Renal cortex interstitium (tissue), 11 donors: ENCODE data around the gene ARID2. TPM values are rescaled to one million over a fixed set of nuclear protein-coding genes. Genes with fewer than 3 reads are reported as not detected.

Experiments
- DNase-seq, 11 donors: peaks; one replicate each; pipeline ENCODE4 v3.0.0-alpha.2; 2013; ENCODE audit warnings: low read depth in 9 of 11, low spot score in 4 of 11; ENCODE audit errors: extremely low read depth in 1 of 11
- polyA plus RNA-seq, 3 donors: library from polyadenylated mRNA; unstranded; fragments of 120-200 nt; gene quantifications; one replicate each; pipeline ENCODE4 v1.2.1, GENCODE V29; 2013; ENCODE audit not compliant: insufficient read length in 3 of 3

ARID2 gene
- polyA plus RNA-seq, 3 donors: 38.4 to 42.2 (median 39.0) TPM

DNA sequence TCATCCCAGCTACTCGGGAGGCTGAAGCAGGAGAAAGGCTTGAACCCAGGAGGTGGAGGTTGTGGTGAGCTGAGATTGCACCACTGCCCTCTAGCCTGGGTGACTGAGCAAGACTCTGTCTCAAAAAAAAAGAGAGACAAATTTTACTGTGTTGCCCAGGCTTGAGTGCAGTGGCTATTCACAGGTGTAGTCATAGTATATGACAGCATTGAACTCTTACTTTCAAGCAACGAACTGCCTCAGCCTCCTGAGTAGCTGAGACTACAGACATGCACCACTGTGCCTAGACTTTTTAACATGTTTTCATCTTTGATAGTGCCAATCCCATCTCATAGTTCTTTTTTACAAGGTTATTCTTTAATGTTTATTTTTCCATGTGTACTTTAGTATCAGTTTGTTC is 13.7 kb downstream of the ARID2 start:
- DNase-seq: no peak

DNA sequence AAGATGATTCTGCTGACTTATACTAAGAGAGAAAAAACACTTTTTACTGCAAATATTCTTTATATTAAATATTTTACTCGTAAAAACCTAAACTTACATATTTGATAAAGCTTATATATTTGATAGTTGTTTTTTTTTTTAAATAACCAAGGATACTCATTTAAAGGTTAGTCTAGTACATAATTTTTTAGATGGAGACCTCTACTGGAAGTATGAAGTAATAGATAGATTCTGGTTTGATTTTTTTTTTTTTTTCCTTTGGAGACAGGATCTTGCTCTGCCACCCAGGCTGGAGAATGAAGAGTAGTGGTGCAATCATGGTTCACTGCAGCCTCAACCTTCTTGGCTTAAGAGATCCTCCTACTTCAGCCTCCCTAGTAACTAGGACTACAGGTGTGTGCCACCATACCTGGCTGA is 16.4 kb downstream of the ARID2 start:
- no peak for DNase-seq

DNA sequence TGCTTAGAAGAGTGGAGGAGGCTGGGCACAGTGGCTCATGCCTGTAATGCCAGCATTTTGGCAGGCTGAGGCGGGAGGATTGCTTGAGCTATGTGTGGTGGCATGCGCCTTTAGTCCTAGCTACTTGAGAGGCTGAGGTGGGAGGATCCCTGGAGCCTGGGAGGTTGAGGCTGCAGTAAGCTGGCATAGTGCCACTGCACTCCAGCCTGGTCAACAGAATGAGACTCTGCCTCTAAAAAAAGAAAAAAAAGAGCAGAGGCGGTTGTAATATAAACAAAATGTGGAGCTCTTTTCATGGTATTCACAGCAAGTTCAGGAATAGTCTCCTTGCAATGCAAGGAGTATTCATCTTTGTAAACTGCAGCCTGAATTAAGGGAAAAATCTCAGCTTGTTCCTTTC is 27.2 kb downstream of the ARID2 start:
- DNase-seq: no peak

DNA sequence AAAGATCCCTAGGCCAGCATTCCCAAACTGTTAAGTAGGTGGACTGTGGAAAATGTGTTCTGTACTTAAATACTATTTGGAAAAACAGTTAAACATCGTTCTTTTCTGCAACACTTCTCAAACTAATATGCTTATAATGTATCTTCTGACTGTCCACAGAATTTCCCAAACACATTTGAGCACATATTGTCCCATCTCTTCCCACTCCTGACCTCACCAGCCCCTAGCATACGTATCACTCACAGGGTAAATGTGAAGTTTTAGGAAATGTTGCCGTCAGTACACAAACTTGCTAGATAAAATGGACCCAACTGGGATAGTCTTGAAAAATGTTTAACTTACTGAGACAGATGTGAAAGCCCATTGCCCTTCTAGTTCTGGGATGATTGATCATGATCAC is 27.7 kb downstream of the ARID2 start:
- no peak for DNase-seq

DNA sequence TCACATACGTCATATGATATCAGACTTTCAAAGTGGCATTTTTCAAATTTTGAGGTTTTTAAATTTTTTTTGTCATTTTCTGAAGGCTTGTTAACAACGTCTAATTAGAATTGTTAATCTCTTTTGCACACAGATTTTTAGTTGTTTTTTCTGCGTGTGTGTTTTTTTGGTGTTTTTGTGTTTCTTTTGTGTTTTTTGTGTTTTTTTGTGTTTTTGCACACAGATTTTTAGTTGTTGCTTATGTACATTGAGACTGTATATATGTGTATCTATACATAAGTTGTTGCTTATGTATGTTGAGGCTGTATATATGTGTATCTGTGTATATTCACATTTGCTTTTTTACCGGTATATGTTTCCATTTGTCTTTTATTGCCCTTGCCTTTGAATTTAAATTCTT is 30.8 kb downstream of the ARID2 start:
- no peak for DNase-seq

DNA sequence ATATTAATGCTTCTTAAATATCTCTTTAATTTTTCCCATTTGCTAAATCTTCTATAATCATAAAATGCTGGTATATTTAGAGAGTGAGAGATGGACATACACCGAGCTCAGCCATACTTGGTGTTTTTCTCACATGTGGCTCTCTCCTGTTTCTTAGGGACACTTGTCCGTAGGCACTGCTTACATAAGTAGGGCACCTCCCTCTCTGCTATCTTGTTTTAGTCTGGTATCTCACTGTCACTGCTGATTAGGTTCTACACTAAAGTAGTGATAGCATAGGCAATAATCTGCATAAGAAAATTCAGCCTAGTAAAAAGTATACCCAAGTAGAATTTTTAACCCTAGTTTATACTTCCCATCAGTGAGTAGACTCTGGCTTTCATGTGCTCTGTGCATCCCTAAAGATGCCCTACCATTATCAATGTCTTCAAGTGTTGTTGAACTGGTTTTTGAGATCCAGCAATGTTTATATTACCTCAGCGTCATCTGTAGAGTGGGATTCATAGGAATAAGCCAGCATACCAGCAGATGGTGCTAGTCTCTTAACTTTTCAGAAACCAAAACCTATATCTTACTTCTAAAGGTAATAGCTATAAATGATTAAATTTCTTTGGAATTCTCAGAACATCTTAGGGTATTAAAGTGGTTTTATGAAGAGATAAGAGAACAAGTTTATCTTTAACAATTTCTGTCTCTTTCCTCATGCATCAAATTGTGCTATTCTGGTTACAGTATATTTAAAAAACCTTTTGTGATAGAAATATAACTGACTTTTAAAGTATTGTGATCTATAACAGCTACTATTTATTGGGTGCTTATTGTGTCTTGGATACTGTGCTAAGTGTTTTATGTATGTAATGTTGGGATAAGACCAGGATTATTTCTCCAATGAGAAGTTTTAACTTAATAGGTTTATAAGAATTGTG is 32.9 kb downstream of the ARID2 start:
- peak in 8 of 11 donors; percentile 4 to 13 (median 9) for DNase-seq

DNA sequence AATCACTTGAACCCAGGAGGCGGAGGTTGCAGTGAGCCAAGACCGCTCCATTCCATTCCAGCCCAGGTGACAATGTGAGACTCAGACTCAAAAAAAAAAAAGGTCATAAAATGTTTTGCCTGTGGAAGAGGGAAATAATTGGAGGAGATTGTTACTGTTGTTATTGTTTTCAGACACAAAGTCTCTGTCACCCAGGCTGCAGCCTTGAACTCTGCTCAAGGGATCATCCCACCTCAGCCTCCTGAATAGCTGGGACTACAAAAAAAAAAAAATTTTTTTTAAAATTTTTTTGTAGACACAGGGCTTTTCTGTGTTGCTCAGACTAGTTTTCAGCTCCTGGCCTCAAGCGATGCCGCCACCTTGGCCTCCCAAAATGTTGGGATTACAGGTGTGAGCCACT is 33.9 kb downstream of the ARID2 start:
- no peak for DNase-seq

DNA sequence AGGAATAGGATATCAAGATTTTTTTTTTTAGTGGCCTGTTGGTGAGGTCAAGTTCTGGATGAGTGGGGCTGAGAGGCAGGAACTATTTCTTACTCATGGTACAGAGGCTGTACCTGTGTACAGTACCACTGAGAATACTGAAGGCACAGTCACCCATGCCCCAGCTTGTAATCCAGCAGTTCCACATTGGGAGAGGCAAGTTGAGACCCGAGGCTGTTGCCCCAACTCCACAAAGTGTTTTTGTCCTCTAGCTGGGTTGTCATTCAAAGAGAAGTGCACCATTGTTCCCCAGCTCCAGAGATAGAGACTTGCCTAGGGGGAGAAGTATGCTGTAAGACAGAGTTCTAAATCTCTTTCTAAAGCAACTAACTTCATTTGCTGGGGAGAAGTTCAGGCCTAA is 38.7 kb downstream of the ARID2 start:
- no peak for DNase-seq

DNA sequence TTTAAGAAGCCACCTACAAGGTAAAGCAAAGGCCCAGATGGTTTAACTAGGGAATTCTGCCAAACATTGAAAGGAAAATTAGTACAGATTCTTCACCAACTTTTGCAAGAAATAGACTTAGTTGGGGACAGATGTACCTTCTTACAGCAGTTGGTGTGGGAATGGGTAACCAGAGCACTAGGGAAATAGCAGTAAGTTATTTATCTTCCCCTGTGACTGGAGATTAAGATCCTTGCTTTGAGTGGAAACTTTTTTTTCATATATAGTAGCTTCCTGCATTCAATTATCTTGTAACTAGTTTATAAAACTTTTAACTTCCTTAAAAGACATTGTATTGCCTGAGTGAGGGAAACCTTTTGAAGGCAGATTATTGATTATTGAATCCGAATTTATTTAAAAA is 44.2 kb downstream of the ARID2 start:
- no peak for DNase-seq

DNA sequence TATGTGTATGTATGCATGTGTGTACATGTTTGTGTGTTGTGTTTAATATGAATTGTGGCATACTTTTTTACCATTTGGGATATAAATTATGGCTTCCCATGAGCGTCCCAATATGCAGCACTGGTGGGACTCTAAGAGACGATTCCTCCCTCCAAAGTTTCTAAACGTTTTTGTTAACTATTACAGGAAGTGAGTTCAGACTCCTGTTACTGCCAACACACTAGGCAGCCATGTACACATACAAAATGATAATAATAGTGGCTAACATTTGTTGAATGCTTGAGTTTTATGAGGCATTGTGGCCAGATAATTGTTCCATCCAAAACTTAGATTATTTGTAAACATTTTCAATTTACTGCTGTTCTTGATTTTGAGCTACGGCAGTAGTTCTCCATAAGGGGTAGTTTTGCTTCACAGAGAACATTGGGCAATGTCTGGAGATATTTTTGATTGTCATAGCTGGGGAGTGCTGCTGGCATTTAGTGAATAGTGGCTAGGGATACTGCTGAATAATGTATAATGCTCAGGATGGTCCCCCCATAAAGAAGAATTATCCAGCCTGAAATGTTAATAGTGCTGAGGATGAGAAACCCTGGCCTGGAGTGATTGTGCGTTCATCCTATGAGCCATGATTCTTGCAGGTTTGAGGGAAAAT is 45.1 kb downstream of the ARID2 start:
- DNase-seq: no peak

DNA sequence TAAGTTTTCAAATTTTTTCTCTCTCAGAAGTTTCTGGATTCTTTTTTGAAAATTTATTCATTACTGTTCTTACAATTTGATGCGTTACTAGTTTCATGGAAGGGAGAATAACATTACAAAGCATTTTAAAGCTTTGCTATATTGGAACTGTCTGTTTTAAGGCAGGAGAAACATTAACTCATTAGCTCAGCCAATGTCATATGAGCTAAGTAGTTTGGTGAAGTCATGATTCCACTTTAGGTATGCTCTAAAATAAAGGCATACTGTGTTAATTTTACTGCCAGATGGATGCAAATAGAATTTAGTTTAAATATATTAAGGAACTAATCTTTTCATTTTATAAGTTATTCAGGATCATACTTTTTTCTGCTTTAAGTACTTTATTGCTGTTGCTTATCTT is 46.0 kb downstream of the ARID2 start:
- no peak for DNase-seq

DNA sequence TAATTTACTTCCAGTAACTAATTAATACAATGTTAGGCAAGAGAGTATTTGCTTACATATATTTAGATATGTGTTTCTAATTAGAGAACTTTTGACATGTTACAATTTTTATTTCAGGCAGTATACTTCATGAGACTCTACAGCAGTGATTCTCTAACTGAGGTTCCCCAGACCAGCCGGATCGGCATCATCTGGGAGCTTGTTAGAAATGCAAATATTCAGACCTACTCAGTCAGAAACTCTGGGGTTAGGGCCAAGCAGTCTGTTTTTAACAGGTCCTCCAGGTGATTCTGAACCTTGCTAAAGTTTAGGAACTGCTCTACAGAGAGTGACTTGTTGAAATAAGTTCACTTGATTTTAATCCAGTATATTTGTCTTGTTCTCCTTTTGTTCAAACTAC is 46.5 kb downstream of the ARID2 start:
- DNase-seq: no peak

DNA sequence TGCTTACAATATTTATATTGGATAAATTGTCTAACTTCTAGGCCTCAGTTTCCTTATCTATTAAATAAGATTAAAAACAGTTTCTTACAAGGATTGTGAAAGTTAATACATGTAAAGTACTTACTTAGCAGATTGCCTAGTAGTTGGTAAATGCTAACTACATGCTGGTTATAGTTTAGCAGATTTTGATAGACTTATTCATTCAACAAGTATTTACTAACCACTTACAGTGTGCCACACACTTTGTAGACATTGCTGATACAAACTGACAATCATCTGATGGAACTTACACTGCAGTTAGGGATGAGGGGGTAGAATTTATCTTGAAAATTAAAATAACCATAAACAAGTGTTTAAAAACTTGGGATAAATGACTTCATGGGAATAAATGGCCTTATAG is 50.4 kb downstream of the ARID2 start:
- no peak for DNase-seq

DNA sequence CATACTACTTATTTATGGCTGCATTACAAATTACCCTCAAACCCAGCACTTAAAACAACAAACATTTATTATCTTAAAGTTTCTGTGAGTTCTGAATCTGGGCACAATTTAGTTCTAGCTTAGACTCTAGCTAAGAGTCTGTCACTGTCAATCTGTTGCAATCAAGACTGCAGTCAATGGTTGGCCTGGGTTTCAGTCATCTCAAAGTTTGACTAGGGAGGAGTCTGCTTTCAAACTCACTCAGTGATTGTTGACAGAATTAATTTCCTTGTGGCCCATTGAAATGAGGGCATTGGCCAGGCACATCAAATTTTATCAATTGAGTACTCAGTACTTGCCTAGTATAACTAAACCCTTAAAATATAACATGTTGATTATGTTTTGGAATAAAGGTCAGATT is 51.6 kb downstream of the ARID2 start:
- DNase-seq: no peak

DNA sequence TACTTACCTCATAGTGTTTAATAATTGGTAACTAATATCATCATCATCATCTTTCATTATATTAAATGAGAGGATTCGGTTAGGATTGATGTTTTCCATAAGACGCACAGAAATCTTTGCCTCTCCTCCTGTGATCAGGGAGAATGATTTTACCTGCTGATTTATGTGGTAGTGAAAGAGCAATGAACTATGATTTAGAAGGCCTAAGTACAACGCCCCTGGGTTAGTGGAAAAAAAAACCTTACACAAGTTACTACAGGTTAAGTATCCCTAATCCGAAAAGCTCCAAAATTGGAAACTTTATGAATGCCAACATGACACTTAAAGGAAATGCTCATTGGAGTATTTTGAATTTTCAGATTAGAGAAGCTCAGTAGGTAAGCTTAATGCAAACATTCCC is 55.8 kb downstream of the ARID2 start:
- DNase-seq: no peak

DNA sequence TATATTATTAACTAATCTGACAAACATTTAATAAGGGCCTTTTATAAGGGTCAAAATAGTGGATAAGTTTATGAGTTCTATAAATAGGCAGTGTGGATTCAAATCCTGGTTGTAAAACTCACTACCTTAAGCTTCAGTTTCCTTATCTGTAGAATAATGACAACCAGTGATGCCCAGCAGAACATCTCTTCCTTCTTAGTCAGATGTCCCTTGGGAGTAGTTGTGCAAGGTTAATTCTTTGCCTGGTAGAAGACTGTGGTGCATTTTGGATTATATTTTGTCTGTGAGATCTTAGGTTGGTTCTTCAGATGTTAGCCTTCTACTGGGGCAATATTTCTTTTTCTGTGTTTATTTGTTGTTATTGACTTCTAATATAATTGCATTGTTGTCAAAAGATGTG is 59.5 kb downstream of the ARID2 start:
- DNase-seq: no peak

DNA sequence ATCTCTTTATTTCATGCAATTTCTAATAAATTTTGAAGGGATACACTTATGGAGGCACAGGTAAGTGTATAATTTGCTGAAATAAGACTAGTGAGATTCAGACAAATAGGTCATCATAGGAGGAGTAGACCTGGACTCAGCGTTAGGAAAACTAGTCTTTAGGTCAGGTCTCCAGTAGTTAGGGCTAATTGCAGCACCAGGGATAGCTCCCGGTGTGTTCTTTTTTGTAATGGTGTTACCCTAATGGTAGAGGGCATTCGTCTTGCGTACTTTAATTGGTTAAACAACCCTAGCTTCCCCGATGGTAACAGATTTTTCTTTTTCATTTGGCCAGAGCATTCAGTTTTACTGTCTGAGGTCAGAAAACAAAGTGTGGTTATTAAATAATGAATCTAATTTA is 64.9 kb downstream of the ARID2 start:
- no peak for DNase-seq

DNA sequence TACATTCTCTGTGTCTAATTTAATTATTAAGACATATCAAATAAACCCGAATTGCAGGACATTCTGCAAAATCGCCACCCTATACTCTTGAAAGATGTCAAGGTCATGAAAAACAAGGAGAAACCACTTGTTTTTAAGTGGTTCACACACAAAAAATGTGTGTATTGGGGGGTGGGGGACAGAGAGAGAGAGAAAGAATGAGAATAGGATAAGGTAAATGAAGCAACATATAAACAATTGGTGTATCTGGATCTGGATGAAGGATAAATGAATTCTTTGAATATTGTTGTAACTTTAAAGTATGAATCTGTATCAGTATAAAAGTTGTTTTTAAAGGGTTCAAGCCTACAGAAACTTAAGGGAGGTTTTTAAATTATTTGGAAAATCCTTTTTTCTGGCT is 72.1 kb downstream of the ARID2 start:
- DNase-seq: no peak

DNA sequence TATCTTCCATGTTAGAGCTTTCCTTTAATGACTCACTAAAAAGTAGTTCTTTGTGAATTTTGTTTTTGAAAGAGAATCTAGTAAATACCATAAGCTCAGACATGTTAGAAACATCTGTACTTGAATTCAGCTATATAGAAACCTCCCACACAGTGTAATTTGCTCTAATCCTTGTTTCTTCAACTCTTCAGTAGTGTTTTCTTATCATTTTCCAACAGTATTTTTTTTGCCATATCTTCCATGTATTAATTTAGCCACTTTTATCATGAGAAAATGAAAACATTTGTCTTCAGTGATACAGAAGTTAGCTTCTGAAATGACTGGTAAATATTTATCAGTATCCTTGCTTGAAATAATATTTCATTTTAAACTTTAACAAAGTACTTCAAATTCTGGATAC is 73.6 kb downstream of the ARID2 start:
- DNase-seq: no peak

DNA sequence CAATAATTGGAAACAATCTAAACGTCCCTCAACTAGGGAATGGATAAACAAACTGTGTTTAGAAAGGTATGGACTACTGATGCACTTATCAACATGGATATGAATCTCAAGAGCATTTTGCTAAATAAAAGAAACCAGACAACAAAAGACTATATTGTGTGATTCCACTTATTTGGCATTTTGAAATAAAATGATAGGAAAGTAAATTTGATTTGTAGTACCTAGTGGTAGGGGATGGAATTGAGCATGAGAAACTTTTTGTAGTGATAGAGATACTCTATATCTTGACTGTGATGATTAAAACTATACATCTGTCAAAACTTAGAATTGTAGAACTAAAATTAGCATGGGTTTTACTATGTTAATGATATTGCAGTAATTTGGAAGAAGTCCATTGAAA is 87.1 kb downstream of the ARID2 start:
- no peak for DNase-seq

DNA sequence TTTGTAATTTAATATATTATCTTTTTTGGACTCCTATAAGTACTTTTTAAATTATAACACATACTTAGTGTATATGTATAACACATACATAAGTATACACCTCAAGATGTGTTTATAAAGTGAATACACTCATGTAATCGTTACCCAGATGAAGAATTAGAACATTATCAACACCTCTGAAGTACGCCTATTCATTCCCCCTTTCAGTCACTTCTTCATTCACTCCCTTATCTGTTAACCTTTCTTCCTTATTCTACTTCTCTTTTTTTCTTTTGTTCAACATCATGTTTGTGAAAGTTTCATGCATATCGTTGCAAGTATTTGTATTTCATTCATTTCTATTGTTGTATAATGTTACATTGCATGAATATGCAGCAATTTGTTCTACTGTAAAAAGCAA is 98.5 kb downstream of the ARID2 start:
- DNase-seq: no peak
